Uterus (tissue), 4 donors: ENCODE measurements around the gene RPL38. TPM values are rescaled to one million over a fixed set of nuclear protein-coding genes. Genes with fewer than 3 reads are reported as not detected.

Experiments
- DNase-seq, 2 donors: peaks; one replicate each; pipeline ENCODE4 v3.0.0-alpha.2; 2019 to 2020
- H3K27ac ChIP-seq, 2 donors: fragments of 200-600 bp; sonication (generic); 1 replicate in 1 of 2; 2 replicates in 1 of 2; pipeline ENCODE4 v1.5.1; 2016 to 2018
- H3K27me3 ChIP-seq, 2 donors: fragments of 200-600 bp; sonication (generic); one replicate each; pipeline ENCODE4 v1.5.1; 2018 to 2019; ENCODE audit warnings: control low read depth in 1 of 2
- H3K36me3 ChIP-seq, 2 donors: fragments of 200-600 bp; sonication (generic); one replicate each; pipeline ENCODE4 v1.5.1; 2019; ENCODE audit warnings: control low read depth in 1 of 2
- H3K4me1 ChIP-seq, 2 donors: fragments of 200-600 bp; sonication (generic); one replicate each; pipeline ENCODE4 v1.5.1; 2018 to 2019; ENCODE audit warnings: control low read depth in 1 of 2
- H3K4me3 ChIP-seq, 2 donors: fragments of 200-600 bp; sonication (generic); 1 replicate in 1 of 2; 2 replicates in 1 of 2; pipeline ENCODE4 v1.5.1; 2018 to 2019; ENCODE audit warnings: mild to moderate bottlenecking in 1 of 2
- H3K9me3 ChIP-seq, 2 donors: fragments of 200-600 bp; sonication (generic); one replicate each; pipeline ENCODE4 v1.5.1; 2019; ENCODE audit warnings: control low read depth in 1 of 2
- CTCF ChIP-seq, 4 experiments: fragments of 200-600 bp in 2 of 4; fragments of 450-650 bp in 2 of 4; sonication (generic) in 2 of 4; IDR thresholded peaks; one replicate each; pipeline ENCODE4 v1.5.1; 2016 to 2019; ENCODE audit warnings: antibody characterized with exemption in 4 of 4, mild to moderate bottlenecking in 2 of 4, moderate library complexity in 1 of 4
- POLR2A ChIP-seq, 2 donors: fragments of 450-650 bp; IDR thresholded peaks; one replicate each; pipeline ENCODE4 v1.6.1; 2016; ENCODE audit warnings: antibody characterized with exemption in 2 of 2, mild to moderate bottlenecking in 1 of 2, moderate library complexity in 1 of 2
- intact Hi-C: fragments of 100-400 bp; cut with DNase I; formaldehyde crosslinking; loops from one replicate; pipeline ENCODE4 v1.15.1; 2023; ENCODE audit warnings: low total_unique reads
- total RNA-seq, 4 donors: library from RNA; depleted of rRNA in 3 of 4; stranded (reverse); fragments of >200 nt in 3 of 4; gene quantifications; one replicate each; pipeline versions ENCODE4 v1.1.0 to v1.2.4, GENCODE V29; 2014 to 2023
- donor health status: DM: yes; HTN: yes; CAD: no.

Gene RPL38
- total RNA-seq, 4 donors from 2014 or later, result 87.9 to 1,969 (median 610) TPM

DNA sequence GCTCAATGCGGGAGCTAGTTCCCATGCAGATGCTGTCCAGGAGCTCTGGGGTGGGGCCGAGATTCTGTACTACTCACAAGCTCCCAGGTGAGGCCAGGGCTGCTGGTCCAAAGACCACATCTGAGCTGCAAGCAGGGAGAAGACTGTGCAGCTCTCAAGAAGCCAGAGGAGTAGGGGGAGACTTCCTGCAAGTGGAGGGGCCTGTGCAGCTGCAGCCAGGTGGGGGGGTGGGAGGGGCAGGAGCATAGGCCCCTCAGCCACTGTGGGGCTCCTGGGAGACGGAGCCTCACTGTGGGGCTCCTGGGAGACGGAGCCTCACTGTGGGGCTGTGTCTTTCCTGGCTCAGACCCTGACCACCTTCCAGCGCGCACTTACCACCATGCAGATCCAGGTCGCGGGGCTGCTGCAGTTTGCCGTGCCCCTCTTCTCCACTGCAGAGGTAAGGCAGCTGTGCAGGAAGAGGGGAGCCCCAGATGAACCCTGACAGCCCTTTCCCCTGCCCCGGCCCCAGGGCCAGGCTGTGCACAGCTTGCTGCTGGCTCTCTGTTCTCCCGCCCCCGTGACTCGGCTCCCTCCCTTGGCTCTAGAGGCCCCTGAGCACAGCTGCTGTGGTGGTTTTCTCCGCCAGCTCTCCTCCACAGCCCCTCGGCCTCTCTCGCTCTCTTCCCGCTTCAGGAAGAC lies 46.3 kb downstream of the RPL38 start:
- DNase-seq, result peak in 1 of 2 donors; percentile 33
- Histone ChIP-seq H3K36me3 (no peaks in the 10 kb centered on the region), H3K27me3 (no peaks in the 10 kb centered on the region), H3K27ac (no peak overlapping the region), H3K9me3 (no peaks in the 10 kb centered on the region), H3K4me1 (no peaks in the 10 kb centered on the region), H3K4me3 (no peak overlapping the region)
- intact Hi-C loops, result no loop called here
- TF ChIP-seq POLR2A (IDR thresholded peaks at IDR 0.05) (no peak), CTCF (IDR thresholded peaks at IDR 0.05) (no peak)

- Histone ChIP-seq H3K4me1 (no peaks in the 10 kb centered on the region), H3K9me3 (no peaks in the 10 kb centered on the region), H3K27ac (no peak overlapping the region), H3K4me3 (no peak overlapping the region), H3K36me3 (no peaks in the 10 kb centered on the region), H3K27me3 (no peaks in the 10 kb centered on the region)
- intact Hi-C loops, result no loop called here
- TF ChIP-seq CTCF (IDR thresholded peaks at IDR 0.05), result no peak
- TF ChIP-seq POLR2A (IDR thresholded peaks at IDR 0.05), result no peak
- no peak for DNase-seq
Observed at GRCh38 chr17:74250324-74250995, 47.0 kb downstream of the RPL38 start.

DNA sequence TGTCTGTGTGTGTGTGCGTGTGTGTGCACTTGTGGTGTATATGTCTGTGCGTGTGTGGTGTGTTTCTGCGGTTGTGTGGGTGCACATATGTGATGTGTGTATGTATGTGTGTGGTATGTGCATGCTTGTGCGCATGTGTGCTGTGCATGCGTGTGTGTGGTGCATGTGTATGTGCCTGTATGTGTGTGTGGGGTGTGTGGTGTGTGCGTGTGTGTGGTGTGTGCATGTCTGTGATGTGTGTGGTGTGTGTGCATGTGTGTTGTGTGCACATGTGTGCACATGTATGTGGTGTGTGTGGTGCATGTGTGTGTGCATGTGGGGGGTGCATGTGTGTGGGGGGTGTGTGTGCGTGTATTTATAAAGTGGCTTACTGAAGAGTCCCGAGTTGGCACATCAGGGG lies 47.6 kb downstream of the RPL38 start:
- no peak for TF ChIP-seq CTCF (IDR thresholded peaks at IDR 0.05)
- no peak for TF ChIP-seq POLR2A (IDR thresholded peaks at IDR 0.05)
- no peaks in the 10 kb centered on the region for H3K36me3 ChIP-seq
- intact Hi-C loops, result no loop called here

DNA sequence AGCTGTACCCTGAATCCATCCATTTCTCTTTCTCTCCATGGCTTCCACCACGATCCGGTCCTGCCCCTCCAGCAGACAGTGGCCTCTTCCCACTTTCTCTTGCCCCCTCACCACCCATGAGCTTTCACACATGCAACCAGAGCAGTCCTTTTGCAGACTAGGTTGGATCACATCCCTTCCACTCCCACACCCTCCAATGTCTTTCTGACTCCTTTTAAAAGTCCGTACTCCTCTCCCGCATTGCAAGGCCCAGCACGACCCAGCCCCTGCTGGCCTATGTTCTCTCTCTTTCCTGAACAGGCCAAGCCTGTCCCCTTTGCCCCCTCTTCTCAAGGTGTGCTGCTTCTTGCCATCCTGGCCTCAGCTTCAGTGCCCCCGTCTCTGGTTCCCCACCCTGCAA lies 48.1 kb downstream of the RPL38 start:
- intact Hi-C loops, result no loop called here
- no peak for DNase-seq
- Histone ChIP-seq H3K4me1 (no peaks in the 10 kb centered on the region), H3K4me3 (no peak overlapping the region), H3K27ac (no peak overlapping the region), H3K9me3 (no peaks in the 10 kb centered on the region), H3K27me3 (no peaks in the 10 kb centered on the region), H3K36me3 (no peaks in the 10 kb centered on the region)
- TF ChIP-seq CTCF (IDR thresholded peaks at IDR 0.05), result no peak
- TF ChIP-seq POLR2A (IDR thresholded peaks at IDR 0.05), result no peak

More for the DNA sequence above, 47.6 kb downstream of the RPL38 start:
- DNase-seq, result no peak
- no peaks in the 10 kb centered on the region for H3K4me1 ChIP-seq
- no peak overlapping the region for H3K27ac ChIP-seq
- no peaks in the 10 kb centered on the region for H3K27me3 ChIP-seq
- H3K9me3 ChIP-seq, result no peaks in the 10 kb centered on the region
- no peak overlapping the region for H3K4me3 ChIP-seq

- TF ChIP-seq CTCF (IDR thresholded peaks at IDR 0.05), result no peak
- Histone ChIP-seq H3K4me3 (no peak overlapping the region), H3K27me3 (no peaks in the 10 kb centered on the region), H3K27ac (no peak overlapping the region), H3K36me3 (no peaks in the 10 kb centered on the region), H3K4me1 (no peaks in the 10 kb centered on the region), H3K9me3 (no peaks in the 10 kb centered on the region)
- DNase-seq, result no peak
- intact Hi-C loops, result no loop called here
Observed at GRCh38 chr17:74252211-74252610, 48.7 kb downstream of the RPL38 start.
